GM19468 (cell line): ENCODE results near the gene ZDHHC13.

ENCODE experiments used
- ATAC-seq: cut with Tn5 transposase; IDR thresholded peaks from one replicate; pipeline ENCODE4 v1.9.1; 2021; ENCODE audit warnings: mild to moderate bottlenecking, moderate library complexity, moderate number of reproducible peaks; ENCODE audit not compliant: unreplicated experiment; ENCODE audit errors: extremely low read depth

ZDHHC13 gene

DNA sequence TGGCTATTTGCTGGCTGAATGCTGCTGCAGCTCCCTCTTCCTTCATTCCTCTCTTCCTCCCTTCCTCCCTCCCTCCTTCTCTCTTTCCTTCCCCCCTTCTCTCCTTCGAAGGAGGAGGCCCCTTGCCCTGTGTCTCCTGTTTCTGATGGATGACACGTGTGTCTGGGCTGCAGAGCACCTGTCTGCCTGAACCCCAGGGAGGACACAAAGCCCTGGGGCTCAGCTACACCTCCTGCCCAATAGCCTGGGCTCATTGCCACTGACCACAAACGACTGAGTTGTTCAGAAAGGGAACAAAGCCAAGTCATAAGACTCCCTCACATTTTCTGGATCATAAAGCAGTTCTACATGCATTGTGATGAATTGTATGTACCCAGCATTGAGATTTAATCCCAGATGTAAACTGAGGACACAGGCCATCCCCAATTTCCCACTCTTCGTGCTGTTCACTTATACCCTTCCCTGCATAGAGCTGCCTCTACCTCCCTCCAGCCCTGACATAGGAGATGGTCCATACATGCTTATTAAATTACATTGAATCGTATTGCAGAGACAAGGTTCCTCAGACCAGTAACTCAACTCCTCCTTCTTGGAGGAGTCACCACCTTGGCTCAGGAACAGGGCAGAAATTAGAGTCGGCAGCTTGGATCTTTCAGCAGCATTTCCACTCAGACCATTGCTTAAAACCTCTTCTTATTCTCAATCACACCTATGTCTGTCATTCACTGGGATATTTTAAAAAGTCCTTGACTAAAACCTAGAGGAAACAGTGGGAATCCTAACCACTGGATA is 83.6 kb downstream of the ZDHHC13 start:
- ATAC-seq, result no peak

GRCh38 chr11:19201737-19202605 is 85.0 kb downstream of the ZDHHC13 start, which contains the start of gene CSRP3:
TSS of gene CSRP3 (minus strand) at chr11:19201983. CDS start at chr11:19192448, 9,535 bp downstream.
- ATAC-seq, result no peak

DNA sequence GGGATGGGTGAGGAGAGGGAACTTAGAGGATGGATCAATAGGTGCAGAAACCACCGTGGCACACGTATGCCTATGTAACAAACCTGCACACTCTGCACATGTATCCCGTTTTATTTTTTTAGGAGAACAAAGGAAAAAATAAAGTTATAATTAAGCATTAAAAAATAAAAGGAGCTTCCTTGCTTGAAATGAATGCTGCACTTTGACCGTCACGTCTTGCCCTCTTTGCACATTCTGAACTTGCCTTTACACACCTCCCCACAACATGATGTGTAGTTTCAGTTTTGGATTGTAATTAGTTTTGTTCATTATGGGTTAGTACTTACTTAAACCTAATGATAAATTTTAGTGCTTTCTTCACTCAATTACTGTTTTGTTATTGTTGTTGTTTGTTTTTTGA is 87.9 kb downstream of the ZDHHC13 start:
- no peak for ATAC-seq

DNA sequence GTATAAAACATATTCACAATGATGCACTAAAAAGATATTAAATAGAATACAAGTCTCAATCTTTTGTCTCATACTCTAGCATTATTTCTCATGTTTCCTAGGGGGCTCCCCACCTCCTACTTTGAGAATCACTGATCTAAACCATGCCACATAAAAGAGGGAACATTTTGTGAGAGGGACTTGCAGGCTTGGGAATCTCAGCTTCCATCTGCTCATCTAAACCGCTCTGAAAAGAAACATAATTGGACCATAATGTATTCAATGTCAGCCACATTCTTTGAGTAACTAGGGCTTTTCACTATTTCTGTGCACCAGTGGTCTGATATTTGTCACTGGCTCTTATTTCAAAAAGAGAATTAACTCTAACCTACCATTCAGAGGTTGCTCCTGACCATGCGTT is 91.2 kb downstream of the ZDHHC13 start:
- no peak for ATAC-seq

DNA sequence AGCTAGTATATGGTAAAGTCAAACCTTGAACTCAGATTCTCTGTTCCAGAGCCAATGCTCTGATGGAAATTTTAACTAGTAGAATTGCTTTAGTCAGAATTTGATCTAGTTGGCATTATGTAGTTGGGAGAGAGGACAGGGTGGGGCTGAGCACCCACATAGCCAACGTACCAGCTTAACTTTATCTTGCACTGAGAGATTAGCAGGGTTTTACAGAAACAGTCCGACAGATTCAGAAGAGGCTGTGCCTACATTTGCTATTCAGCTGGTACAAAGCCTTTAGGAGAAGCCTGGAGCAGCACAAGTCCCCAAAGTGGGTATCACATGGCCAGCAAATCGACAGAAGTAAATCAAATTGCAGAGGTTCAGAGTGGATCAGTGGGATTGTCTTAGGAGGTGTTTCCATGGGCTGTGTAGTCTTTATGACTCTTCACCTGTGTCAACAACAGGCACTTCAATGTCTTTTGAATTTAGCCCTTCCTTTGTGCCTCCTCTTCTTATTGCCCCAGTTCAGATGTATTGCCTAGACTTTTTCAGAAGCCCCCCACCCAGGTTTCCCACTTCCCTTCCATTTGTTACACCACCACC is 92.1 kb downstream of the ZDHHC13 start:
- no peak for ATAC-seq

DNA sequence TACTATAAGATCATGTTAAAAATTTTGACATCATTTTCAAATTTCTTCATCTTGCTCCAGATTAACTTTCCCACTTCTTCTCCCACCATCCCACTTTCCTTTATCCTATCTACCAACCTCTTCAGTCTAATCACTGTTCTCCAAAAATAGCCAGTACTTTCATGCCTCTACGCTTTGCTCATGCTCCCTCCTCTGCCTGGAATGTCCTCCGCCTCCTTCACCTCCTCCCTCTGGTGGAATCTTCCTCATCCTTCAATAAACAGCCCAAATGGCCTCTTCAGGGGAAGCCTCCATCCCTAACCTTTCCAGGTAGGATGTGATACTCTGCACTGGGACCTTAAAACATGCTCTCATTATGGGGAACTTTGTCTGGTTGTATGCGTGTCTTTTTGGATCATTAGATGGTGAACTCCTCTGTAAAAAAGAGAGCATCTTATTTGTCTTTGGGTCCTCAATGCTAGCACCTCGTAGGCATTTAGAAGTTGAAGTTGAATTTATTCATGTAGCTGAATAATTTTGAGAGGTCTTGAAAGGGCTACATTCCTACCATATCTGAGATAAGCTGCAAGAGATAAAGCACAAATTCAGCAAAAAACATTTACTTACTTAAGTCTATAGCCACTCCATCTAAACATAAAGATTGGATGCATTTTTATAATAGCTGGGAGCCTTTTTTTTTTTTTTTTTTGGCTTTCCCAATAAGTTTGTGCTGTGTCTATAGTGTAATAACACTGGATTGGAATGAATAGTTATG is 92.8 kb downstream of the ZDHHC13 start:
- no peak for ATAC-seq

- ATAC-seq, result no peak
These were observed 99.1 kb downstream of the ZDHHC13 start for GRCh38 chr11:19216021-19216420.

GRCh38 chr11:19216709-19217374 is 99.9 kb downstream of the ZDHHC13 start:
- no peak for ATAC-seq

GRCh38 chr11:19218216-19218615 is 101.2 kb downstream of the ZDHHC13 start:
- ATAC-seq, result no peak

GRCh38 chr11:19218786-19219460 is 102.0 kb downstream of the ZDHHC13 start:
- ATAC-seq, result no peak

DNA sequence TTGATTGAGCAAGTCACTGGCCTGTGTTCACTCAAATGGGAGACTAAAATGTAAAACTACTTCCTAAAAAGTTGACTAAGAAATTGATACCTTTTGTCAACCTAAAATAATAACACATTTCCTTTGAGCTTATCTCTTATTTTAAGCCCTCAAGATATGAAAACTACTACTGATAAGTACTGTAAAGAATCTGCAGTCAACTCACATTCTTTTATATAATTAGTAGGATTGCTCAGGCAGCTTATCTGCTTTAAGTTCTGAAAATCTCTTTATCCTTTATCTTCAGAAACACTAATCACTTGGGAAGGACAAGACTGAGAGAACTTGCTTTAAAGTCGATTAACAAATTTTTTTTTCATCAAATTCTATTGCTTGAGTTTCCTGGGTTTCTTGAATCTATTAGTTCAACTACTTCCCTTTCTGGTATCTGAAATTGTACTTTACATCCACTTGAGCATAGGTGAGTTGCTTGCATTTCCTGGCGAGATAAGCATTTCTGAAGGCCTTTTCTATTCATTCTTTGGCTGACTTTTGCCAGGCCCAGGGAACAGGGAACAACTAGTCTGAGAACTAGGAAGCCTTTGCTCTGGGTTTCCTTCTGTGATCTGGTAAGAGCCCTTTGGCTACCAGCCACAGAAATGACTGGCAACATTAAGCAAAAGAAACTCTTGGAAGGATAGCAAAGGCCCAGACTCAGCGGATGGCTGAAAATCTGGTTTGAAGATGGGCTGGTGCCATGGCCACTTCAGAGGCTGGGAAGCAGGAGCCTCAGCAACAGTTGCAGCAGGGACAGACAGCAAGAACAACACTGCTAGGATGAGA is 104.1 kb downstream of the ZDHHC13 start:
- ATAC-seq, result no peak

DNA sequence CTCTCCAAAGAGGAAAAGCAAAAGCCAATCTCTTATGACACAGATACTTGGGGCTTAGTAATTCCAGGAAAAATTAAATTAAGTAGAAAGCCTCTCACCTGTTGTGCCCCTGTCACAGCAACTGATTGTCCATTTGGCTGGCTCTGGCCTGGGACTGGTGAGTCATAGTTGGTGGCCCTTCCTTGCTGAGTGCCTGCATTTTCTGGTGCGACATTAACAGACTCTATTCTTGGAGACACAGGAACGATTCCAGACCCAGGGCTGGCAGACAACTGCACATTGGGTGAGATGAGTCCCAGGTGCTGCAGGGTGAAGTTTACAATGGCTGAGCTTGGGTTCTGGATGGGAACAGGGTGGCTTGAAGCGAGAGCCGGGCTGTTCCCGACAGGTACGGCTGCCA is 108.2 kb downstream of the ZDHHC13 start:
- no peak for ATAC-seq

DNA sequence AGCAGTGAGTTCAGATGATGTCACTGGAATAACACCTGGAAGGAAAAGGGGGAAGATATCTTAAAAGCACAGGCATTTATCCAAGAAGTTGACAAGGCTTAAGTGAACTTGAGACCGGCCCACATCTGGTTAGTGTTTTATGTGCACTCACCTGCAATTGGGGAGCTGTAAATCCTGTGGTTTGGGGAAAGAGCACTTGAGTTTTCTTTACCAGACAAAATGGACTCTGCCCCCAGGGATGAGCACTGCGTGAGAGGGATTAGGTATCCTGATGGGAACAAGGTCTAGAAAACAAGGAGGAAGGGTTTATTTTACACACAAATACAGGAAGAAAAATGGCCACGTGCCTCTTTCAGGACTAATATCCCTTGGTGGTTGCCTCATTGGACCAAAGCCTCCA is 108.6 kb downstream of the ZDHHC13 start:
- no peak for ATAC-seq
